Neural cell (in vitro differentiated cells): ENCODE results near the gene SPEM3. TPM values are rescaled to one million over a fixed set of nuclear protein-coding genes. Genes with fewer than 3 reads are reported as not detected.

Experiments
- H2AFZ ChIP-seq: fragments of 200-600, 300-800 bp; sonication (generic), shearing (Covaris generic); 2 replicates; pipeline ENCODE4 v1.6.0; 2014; ENCODE audit warnings: low read depth, mild to moderate bottlenecking, antibody characterized with exemption, low read length, moderate library complexity
- H3F3A ChIP-seq: fragments of 200-600 bp; shearing (Covaris generic); 2 replicates; pipeline ENCODE4 v1.6.1; 2016; ENCODE audit warnings: mild to moderate bottlenecking, moderate library complexity, mixed read lengths, antibody characterized with exemption, low read length; ENCODE audit not compliant: insufficient read depth, poor library complexity, severe bottlenecking
- H3K27ac ChIP-seq: fragments of 200-600, 300-800 bp; sonication (generic), shearing (Covaris generic); 2 replicates; pipeline ENCODE4 v1.5.1; 2014; ENCODE audit warnings: mild to moderate bottlenecking, low read length, moderate library complexity
- H3K27me3 ChIP-seq: fragments of 300-800, 200-600 bp; sonication (generic), shearing (Covaris generic); 2 replicates; pipeline ENCODE4 v1.6.0; 2014; ENCODE audit warnings: mild to moderate bottlenecking, low read depth, low read length, moderate library complexity; ENCODE audit not compliant: insufficient read depth
- H3K36me3 ChIP-seq: fragments of 300-800, 200-600 bp; sonication (generic), shearing (Covaris generic); 2 replicates; pipeline ENCODE4 v1.5.1; 2014; ENCODE audit warnings: mild to moderate bottlenecking, antibody characterized with exemption, low read length, moderate library complexity; ENCODE audit not compliant: insufficient read depth
- H3K4me2 ChIP-seq: fragments of 300-800, 200-600 bp; sonication (generic), shearing (Covaris generic); 2 replicates; pipeline ENCODE4 v1.6.0; 2014; ENCODE audit warnings: mild to moderate bottlenecking, low read length
- H3K4me3 ChIP-seq: fragments of 300-800, 200-600 bp; sonication (generic), shearing (Covaris generic); 2 replicates; pipeline ENCODE4 v1.5.1; 2014; ENCODE audit warnings: mild to moderate bottlenecking, low read length, moderate library complexity
- H3K79me2 ChIP-seq: fragments of 200-600 bp; shearing (Covaris generic); replicated peaks from 2 replicates; pipeline ENCODE4 v1.6.0; 2014; ENCODE audit warnings: mild to moderate bottlenecking, low read length, moderate library complexity; ENCODE audit not compliant: insufficient read depth
- H3K9ac ChIP-seq: fragments of 300-800, 200-600 bp; sonication (generic), shearing (Covaris generic); 2 replicates; pipeline ENCODE4 v1.6.1; 2016; ENCODE audit warnings: mild to moderate bottlenecking, low read length, mixed read lengths
- H3K9me2 ChIP-seq: fragments of 200-600 bp; shearing (Covaris generic); 2 replicates; pipeline ENCODE4 v1.6.1; 2016; ENCODE audit warnings: mild to moderate bottlenecking, low read length, mixed read lengths; ENCODE audit not compliant: insufficient read depth
- H3K9me3 ChIP-seq: fragments of 200-600, 300-800 bp; sonication (generic), shearing (Covaris generic); 2 replicates; pipeline ENCODE4 v1.6.1; 2016; ENCODE audit warnings: mild to moderate bottlenecking, mixed run types, low read length, moderate library complexity, mixed read lengths
- H4K20me1 ChIP-seq: fragments of 200-600 bp; shearing (Covaris generic); 2 replicates; pipeline ENCODE4 v1.6.1; 2016; ENCODE audit warnings: mild to moderate bottlenecking, mixed run types; ENCODE audit not compliant: insufficient read depth
- CTCF ChIP-seq: fragments of 450-650 bp; IDR thresholded peaks from 2 replicates; pipeline ENCODE4 v1.5.1; 2014; ENCODE audit warnings: antibody characterized with exemption, mild to moderate bottlenecking, moderate library complexity; ENCODE audit not compliant: poor library complexity, severe bottlenecking
- EP300 ChIP-seq: fragments of 450-650 bp; conservative IDR thresholded peaks from 2 replicates; pipeline ENCODE4 v1.6.1; 2014; ENCODE audit warnings: antibody characterized with exemption, mild to moderate bottlenecking, moderate library complexity; ENCODE audit not compliant: poor library complexity, severe bottlenecking
- EZH2 ChIP-seq: fragments of 200-600, 300-800 bp; shearing (Covaris generic), sonication (generic); IDR thresholded peaks from 2 replicates; pipeline ENCODE4 v1.6.1; 2014; ENCODE audit warnings: antibody characterized with exemption, low read length, borderline replicate concordance, mild to moderate bottlenecking; ENCODE audit not compliant: insufficient read depth, poor library complexity, severe bottlenecking
- MXI1 ChIP-seq: fragments of 450-650 bp; conservative IDR thresholded peaks from 2 replicates; pipeline ENCODE4 v1.6.1; 2014; ENCODE audit warnings: antibody characterized with exemption, mild to moderate bottlenecking; ENCODE audit not compliant: poor library complexity, severe bottlenecking
- POLR2AphosphoS5 ChIP-seq: IDR thresholded peaks from 2 replicates; pipeline ENCODE4 v1.6.1; 2012
- RAD21 ChIP-seq: fragments of 450-650 bp; conservative IDR thresholded peaks from 2 replicates; pipeline ENCODE4 v1.6.1; 2014; ENCODE audit warnings: antibody characterized with exemption, mild to moderate bottlenecking, moderate library complexity
- REST ChIP-seq: IDR thresholded peaks from 2 replicates; pipeline ENCODE4 v1.6.1; 2012; ENCODE audit warnings: borderline replicate concordance
- SMC3 ChIP-seq: fragments of 450-650 bp; conservative IDR thresholded peaks from 2 replicates; pipeline ENCODE4 v1.6.1; 2014; ENCODE audit warnings: antibody characterized with exemption, mild to moderate bottlenecking, moderate library complexity; ENCODE audit not compliant: poor library complexity
- TAF1 ChIP-seq: IDR thresholded peaks from 2 replicates; pipeline ENCODE4 v1.6.1; 2012; ENCODE audit warnings: low read depth
- polyA plus RNA-seq: library from polyadenylated mRNA; depleted of rRNA; stranded (reverse); fragments of >200 nt; gene quantifications from 2 replicates; pipeline ENCODE4 v1.2.3, GENCODE V29; 2014

SPEM3 gene
- polyA plus RNA-seq, 1 donor from 2014 or later: not detected

- Histone ChIP-seq H3F3A (no peaks in the 10 kb centered on the region), H2AFZ (no peak within 1 kb of the TSS), H3K4me3 (no peak within 1 kb of the TSS), H3K27me3 (no peaks in the 10 kb centered on the region), H3K79me2 (no peaks in the 10 kb centered on the region), H3K9me2 (no peaks in the 10 kb centered on the region), H3K9ac (no peak within 1 kb of the TSS), H3K27ac (no peak within 1 kb of the TSS), H3K9me3 (no peaks in the 10 kb centered on the region), H3K4me2 (no peak within 1 kb of the TSS), H3K36me3 (no peaks in the 10 kb centered on the region), H4K20me1 (no peaks in the 10 kb centered on the region)
- TF ChIP-seq POLR2AphosphoS5 (no peak), EP300 (no peak), CTCF (no peak), TAF1 (no peak), RAD21 (no peak), SMC3 (no peak), REST (no peak), MXI1 (no peak), EZH2 (no peak)
Measured at GRCh38 chr17:7425316-7425715, 3.3 kb upstream of the SPEM3 start, which contains the start of gene SPEM2. SPEM2 (plus strand) TSS chr17:7425616; CDS start chr17:7425689, 73 bp downstream.

DNA sequence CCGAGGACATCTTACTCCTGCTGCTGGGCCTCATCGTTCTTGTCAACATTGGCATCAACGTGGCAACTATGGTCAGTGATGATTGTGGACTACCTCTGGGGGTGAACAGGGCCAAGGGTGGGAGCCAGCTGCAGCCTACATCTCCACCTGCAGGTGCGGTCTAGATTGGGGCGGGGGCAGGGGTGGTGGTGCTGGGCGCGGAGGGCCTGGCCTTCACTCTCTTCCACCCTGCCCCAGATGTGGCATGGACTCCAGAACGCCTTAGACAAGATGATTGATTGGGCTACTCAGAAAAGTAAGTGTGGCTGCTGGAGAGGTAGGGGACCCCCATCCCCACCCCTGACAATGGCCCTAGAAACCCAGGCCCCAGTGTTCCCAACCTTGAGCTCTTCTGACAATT lies 2.9 kb upstream of the SPEM3 start:
- no peaks in the 10 kb centered on the region for H3K36me3 ChIP-seq
- H3K9me3 ChIP-seq: no peaks in the 10 kb centered on the region
- no peaks in the 10 kb centered on the region for H3K27me3 ChIP-seq
- H3K9ac ChIP-seq: no peak overlapping the region
- no peaks in the 10 kb centered on the region for H3K9me2 ChIP-seq
- no peaks in the 10 kb centered on the region for H4K20me1 ChIP-seq
- H3K4me2 ChIP-seq: no peak overlapping the region
- TF ChIP-seq TAF1: no peak
- no peak for TF ChIP-seq REST
- TF ChIP-seq EP300: no peak
- TF ChIP-seq POLR2AphosphoS5: no peak
- TF ChIP-seq MXI1: no peak
- no peak for TF ChIP-seq RAD21
- TF ChIP-seq SMC3: no peak
- no peak for TF ChIP-seq CTCF
- no peak for TF ChIP-seq EZH2
- H2AFZ ChIP-seq: no peak overlapping the region
- no peaks in the 10 kb centered on the region for H3F3A ChIP-seq
- no peaks in the 10 kb centered on the region for H3K79me2 ChIP-seq
- H3K4me3 ChIP-seq: no peak overlapping the region
- no peak overlapping the region for H3K27ac ChIP-seq
